Neural cell (in vitro differentiated cells): ENCODE data around the gene FBXL20.

Experiments
- CTCF ChIP-seq: fragments of 450-650 bp; IDR thresholded peaks from 2 replicates; pipeline ENCODE4 v1.5.1; 2014; ENCODE audit warnings: antibody characterized with exemption, mild to moderate bottlenecking, moderate library complexity; ENCODE audit not compliant: poor library complexity, severe bottlenecking
- EP300 ChIP-seq: fragments of 450-650 bp; conservative IDR thresholded peaks from 2 replicates; pipeline ENCODE4 v1.6.1; 2014; ENCODE audit warnings: antibody characterized with exemption, mild to moderate bottlenecking, moderate library complexity; ENCODE audit not compliant: poor library complexity, severe bottlenecking
- EZH2 ChIP-seq: fragments of 200-600, 300-800 bp; shearing (Covaris generic), sonication (generic); IDR thresholded peaks from 2 replicates; pipeline ENCODE4 v1.6.1; 2014; ENCODE audit warnings: antibody characterized with exemption, low read length, borderline replicate concordance, mild to moderate bottlenecking; ENCODE audit not compliant: insufficient read depth, poor library complexity, severe bottlenecking
- MXI1 ChIP-seq: fragments of 450-650 bp; conservative IDR thresholded peaks from 2 replicates; pipeline ENCODE4 v1.6.1; 2014; ENCODE audit warnings: antibody characterized with exemption, mild to moderate bottlenecking; ENCODE audit not compliant: poor library complexity, severe bottlenecking
- POLR2AphosphoS5 ChIP-seq: IDR thresholded peaks from 2 replicates; pipeline ENCODE4 v1.6.1; 2012
- REST ChIP-seq: IDR thresholded peaks from 2 replicates; pipeline ENCODE4 v1.6.1; 2012; ENCODE audit warnings: borderline replicate concordance
- SMC3 ChIP-seq: fragments of 450-650 bp; conservative IDR thresholded peaks from 2 replicates; pipeline ENCODE4 v1.6.1; 2014; ENCODE audit warnings: antibody characterized with exemption, mild to moderate bottlenecking, moderate library complexity; ENCODE audit not compliant: poor library complexity
- TAF1 ChIP-seq: IDR thresholded peaks from 2 replicates; pipeline ENCODE4 v1.6.1; 2012; ENCODE audit warnings: low read depth

- TF ChIP-seq POLR2AphosphoS5 (no peak), CTCF (no peak), EZH2 (no peak), TAF1 (no peak), MXI1 (no peak), REST (no peak), SMC3 (no peak), EP300 (no peak)
Measured at GRCh38 chr17:39236981-39237441, 164.4 kb downstream of the FBXL20 start.
